ENCODE data around the gene SSX2IP.
"Not testable (repeated sequence)": the region's sequence is repeated elsewhere in the genome, so short reads cannot be mapped to it uniquely, and the experiment has no call there.

SSX2IP gene, protein sequence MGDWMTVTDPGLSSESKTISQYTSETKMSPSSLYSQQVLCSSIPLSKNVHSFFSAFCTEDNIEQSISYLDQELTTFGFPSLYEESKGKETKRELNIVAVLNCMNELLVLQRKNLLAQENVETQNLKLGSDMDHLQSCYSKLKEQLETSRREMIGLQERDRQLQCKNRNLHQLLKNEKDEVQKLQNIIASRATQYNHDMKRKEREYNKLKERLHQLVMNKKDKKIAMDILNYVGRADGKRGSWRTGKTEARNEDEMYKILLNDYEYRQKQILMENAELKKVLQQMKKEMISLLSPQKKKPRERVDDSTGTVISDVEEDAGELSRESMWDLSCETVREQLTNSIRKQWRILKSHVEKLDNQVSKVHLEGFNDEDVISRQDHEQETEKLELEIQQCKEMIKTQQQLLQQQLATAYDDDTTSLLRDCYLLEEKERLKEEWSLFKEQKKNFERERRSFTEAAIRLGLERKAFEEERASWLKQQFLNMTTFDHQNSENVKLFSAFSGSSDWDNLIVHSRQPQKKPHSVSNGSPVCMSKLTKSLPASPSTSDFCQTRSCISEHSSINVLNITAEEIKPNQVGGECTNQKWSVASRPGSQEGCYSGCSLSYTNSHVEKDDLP

DNA sequence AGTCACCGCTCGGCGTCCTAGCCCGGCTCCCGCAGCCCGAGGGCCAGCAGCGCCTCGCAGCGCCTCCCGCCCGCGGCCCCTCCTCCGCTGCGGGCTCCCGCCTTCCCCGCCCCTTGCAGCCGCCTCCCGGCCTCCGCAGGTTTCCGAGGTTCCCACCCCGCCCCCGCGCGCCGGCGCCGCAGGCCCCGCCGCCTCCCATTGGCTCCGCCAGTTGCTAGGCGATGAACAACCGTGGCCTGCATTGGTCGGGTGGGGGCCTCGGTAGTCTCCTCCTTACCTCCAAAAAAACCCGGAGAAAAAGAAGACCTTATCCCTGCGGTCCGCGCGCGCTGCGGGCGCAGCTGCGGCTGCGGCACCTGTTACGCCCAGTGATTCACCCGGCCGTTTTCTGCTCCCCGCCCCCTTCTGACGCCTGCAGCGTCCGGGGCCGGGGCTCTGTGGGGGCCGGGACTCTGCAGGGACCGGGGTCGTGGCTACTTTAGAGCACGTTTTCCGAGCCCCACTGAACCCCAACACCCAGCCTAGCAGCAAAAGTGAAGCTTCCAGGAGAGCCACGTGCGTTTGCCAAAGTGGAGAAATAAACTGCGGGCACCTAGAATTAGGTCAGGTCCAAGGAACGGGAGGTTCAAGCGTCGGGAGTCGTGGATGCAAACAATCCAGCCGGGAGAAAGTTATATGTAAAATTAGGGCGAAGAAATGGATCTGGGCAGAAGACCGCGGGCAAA lies at the start of gene SSX2IP:
Gene SSX2IP (minus strand): TSS at position 65 of the 725 bp plus-strand sequence. CDS start 19,242 bp downstream, outside the sequence.
- in situ Hi-C loops (cut with MboI; ENCODE audit: low sequenced_read_pairs) = no loop called here

DNA sequence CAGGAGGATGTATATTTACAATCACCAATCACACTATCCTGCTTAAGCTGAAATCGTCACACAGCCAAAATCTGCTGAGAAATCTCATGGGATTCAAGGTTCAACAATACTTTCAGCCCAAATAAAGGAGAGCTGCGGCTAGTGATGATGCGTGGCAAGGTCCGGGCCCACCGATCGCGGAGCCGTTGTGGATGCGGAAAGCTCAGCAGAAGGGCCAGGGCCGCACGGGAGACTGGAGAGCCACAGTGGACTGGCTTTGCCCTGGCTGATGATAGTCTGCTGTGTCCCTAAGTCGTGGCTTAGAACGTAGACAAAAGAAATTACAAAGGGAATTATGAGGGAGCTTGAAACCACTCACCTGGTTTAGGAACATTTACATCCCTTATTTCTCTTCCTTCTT lies 48.0 kb upstream of the SSX2IP start:
- in situ Hi-C loops (cut with MboI; ENCODE audit: low sequenced_read_pairs) = no loop called here

DNA sequence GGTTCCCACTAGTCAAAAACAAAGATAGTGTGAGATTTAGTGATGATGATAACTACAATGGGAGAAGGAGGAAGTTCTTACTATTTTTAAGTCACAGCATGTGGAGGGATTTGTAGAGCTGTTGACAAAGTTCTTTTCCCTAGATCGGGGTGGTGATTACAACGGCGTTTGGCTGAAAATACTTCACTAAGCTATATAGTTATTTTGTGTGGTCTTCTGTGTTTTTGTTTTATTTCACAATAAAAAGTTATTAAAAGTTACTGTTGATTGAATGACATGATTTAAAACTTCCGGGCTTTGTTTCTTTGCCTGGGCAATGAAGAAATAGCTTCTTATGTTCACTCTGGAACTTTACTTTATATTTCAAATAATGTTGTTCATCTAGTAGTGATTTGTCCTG lies 47.3 kb upstream of the SSX2IP start:
- in situ Hi-C loops (cut with MboI; ENCODE audit: low sequenced_read_pairs) = no loop called here

DNA sequence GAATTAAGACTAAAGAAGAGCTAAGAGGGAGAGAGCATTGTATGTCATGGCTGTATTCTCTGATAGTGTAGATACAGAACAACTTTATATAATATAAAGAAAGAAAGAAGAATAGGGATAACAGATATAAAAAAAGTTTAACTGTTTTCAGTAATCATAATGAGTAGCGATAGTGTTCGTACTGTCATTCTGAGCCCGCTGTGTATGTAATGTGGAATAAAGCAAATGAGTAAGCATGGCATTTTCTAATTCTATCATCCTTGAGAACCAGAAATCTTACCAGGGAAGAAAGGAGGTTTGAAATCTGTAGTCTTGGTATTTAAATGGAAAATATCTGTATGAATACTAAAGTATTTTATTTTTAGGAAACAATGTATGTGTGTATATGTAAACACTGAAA lies 46.7 kb upstream of the SSX2IP start:
- in situ Hi-C loops (cut with MboI; ENCODE audit: low sequenced_read_pairs) = no loop called here

GRCh38 chr1:84736445-84736844 lies 46.2 kb upstream of the SSX2IP start:
- in situ Hi-C loops (cut with MboI; ENCODE audit: low sequenced_read_pairs) = no loop called here

- in situ Hi-C loops (cut with MboI; ENCODE audit: low sequenced_read_pairs) = no loop called here
These were observed 45.2 kb upstream of the SSX2IP start for GRCh38 chr1:84735483-84735882.

GRCh38 chr1:84732520-84732919 lies 42.3 kb upstream of the SSX2IP start:
- in situ Hi-C loops (cut with MboI; ENCODE audit: low sequenced_read_pairs) = no loop called here

- in situ Hi-C loops (cut with MboI; ENCODE audit: low sequenced_read_pairs) = no loop called here
These were observed 41.3 kb upstream of the SSX2IP start for GRCh38 chr1:84731519-84731918.

GRCh38 chr1:84727711-84728110 lies 37.5 kb upstream of the SSX2IP start:
- in situ Hi-C loops (cut with MboI; ENCODE audit: low sequenced_read_pairs) = not testable (repeated sequence)

DNA sequence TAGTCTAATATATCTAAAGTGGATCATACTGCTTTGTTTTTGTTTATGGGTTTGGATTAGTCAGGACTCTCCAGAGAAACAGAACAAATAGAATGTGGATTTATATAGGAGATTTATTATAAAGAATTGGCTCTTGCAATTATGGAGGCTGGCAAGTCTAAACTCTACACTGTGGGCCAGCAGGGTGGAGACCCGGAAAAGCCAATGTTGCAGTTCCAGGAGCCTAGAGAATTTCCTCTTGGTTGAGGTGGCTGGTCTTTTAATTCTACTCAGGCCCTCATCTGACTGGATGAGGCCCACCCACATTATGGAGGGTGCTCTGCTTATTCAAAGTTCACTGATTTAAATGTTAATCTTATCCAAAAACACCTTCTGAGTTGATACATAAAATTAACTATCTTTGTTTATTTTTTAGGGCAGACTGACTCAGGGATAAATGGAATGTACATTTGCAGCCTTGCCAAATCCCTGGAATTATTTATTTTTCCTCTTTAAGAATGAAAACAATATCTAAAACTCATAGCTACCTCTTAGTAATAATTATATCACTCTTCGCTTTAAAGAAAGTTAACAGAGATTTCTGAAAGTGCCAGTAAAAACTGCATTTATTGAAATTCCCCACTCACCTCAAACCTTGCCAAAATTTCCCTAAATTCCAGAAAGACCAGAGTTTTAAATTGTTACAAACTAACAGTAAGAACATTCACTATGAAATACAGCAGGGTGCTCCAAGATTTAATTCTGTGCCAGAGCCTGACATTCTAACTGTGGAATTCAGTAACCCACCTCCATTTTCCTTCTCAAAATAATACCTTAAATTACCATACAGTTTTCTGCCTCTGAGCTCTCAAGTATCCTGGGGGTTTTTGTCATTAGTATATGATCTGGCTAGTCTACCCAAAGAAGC lies 36.6 kb upstream of the SSX2IP start:
- in situ Hi-C loops (cut with MboI; ENCODE audit: low sequenced_read_pairs) = no loop called here

DNA sequence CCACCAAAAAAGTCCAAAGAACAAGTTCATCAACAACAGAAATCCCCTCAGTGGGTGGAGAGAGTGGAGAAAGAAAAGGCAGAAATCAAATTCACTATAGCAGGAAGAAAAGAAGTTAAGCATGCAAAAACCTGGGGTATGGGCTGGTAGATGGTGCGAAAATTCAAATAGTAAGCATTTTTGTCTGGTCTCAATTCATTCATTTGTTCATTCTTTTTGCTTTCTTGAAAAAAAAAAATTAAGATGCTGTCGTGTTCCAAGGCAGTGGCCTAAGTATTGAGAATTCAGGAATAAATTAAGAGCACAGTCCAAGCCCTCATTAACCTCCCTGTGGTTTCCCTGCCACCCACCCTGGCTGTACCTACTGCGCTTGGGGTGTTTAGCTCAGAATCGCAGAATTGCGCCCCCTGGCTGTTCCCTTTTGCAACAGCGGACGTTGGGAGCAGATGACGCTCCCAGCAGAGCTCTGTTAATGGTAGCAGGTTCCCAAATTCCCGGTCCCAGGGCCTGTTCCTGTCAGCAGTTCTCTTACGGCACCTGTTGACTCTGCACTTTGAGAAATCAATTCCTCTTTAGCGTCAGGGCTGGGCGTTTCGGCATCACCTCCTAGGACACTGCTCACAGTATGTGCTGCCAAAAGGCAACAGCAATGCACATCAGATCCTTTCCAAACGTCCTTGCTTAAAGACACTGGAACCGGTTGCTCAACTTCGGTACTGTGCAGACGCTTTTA lies 34.0 kb upstream of the SSX2IP start:
- in situ Hi-C loops (cut with MboI; ENCODE audit: low sequenced_read_pairs) = no loop called here

- in situ Hi-C loops (cut with MboI; ENCODE audit: low sequenced_read_pairs) = no loop called here
These were observed 32.5 kb upstream of the SSX2IP start for GRCh38 chr1:84722794-84723193.

DNA sequence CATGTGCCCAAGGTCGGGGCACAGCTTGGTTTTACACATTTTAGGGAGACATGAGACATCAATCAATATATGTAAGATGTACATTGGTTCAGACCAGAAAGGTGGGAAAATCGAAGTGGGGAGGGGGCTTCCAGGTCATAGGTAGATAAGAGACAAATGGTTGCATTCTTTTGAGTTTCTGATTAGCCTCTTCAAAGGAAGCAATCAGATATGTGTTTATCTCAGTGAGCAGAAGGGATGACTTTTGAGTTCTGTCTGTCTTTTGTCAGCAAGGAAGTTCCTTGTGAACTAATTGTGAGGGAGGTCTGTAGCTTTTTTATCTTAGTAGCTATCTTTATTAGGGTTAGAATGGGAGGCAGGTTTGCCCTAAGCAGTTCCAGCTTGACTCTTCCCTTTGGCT lies 31.6 kb upstream of the SSX2IP start:
- in situ Hi-C loops (cut with MboI; ENCODE audit: low sequenced_read_pairs) = not testable (repeated sequence)

- in situ Hi-C loops (cut with MboI; ENCODE audit: low sequenced_read_pairs) = no loop called here
These were observed 30.9 kb upstream of the SSX2IP start for GRCh38 chr1:84721152-84721551.

DNA sequence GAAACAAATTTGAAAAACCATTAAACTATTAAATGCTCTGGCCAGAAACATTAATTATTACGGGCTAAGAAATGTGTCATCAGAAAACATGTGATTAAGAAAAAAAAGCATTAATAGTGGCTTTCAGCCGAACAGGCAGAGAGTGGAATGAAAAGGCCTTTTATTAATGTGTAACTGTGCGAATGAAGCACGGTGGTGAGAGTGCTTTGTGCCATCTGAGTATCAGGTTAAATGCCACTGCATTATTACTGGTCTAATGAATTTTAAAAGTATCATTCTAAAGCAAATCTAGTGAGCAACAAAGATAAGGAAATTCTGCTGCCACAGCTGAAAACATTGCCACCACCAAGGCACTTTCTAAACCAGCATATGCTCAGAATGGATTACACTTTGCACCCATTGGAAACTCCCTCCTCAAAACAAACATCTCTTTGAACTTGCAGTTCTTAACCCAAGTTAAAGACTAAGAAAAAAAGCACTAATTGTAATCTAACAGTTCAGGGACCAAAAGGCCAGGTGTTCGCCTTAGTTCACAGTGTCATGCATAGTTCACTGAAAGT lies 30.0 kb upstream of the SSX2IP start:
- in situ Hi-C loops (cut with MboI; ENCODE audit: low sequenced_read_pairs) = no loop called here

DNA sequence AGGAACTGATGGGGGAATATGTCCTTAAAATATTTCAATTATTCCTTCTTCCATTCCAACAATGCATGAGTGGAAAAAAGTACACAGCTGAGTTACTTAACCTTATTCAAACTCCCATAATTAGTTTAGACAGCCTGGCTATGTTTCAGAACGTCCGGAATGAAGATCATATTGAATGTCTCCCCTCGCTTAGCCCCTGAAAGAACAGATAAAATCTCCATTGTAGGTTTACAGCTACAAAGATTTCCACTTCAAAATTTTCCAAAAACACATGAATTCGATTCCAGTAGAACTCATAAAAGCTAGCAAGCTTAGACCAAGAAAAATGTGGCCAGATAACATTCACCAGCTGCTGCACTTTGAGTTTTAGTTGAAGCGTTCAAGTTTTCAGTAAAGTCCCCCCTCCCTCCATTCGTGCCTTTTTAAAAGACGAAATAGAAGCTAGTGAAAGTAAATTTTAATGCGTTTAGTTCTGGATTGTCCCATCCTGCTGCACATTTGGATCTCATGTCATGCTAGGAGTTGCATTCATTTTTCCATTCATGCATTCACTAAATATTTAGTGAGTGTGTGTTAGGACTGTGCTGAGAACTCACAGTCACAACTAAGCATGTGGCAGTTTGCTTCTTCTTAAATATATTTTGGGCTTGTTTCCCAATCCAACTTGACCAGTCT lies 29.4 kb upstream of the SSX2IP start:
- in situ Hi-C loops (cut with MboI; ENCODE audit: low sequenced_read_pairs) = no loop called here

DNA sequence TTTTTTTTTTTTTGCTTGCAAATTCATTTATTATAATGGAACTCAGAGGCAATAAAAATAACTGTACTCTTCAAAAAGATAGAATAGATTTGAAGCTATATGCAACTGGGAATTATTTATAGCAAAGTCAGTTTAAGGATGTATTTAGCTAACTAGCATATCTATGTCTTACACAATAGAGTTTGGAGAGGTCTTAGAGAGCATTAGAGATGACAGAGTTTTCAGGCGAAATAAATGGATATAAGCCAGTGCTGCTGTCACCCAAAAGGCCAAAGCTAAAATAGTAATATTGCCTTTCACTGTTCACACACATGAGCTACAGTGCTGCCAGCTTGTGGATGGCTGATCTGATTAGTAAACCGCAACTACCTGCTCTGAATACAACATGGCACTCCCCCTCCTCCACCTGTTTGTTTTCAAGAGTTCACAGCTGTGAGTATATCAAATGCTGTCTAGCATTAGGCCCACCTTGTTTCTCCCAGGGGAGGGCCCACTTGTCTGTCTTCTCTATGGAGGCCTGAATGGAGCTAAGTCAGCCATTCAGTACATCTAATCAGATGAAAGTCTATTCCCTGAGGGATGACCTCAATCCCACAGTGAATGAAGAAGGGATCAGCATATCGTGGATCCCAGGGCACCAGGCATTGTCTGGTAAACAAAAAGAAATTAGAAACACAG lies 25.2 kb upstream of the SSX2IP start:
- in situ Hi-C loops (cut with MboI; ENCODE audit: low sequenced_read_pairs) = no loop called here

- in situ Hi-C loops (cut with MboI; ENCODE audit: low sequenced_read_pairs) = no loop called here
These were observed 22.1 kb upstream of the SSX2IP start for GRCh38 chr1:84712276-84712874.
